K562 (cell line): ENCODE measurements around the gene SMIM17. TPM values are rescaled to one million over a fixed set of nuclear protein-coding genes. Genes with fewer than 3 reads are reported as not detected.
A peak's percentile ranks its signal among the peaks of the same experiment; 100 is the strongest.

Source experiments
- ATAC-seq: fragments of 200-7000 bp; cut with Tn5 transposase; 3 replicates; pipeline ENCODE4 v1.9.1; 2020; ENCODE audit warnings: moderate library complexity
- BruUV-seq: library from RNA; stranded (reverse); fragments of 400-500 nt; replicated peaks from 2 replicates; lab custom pipeline; 2021; lab: Mats Ljungman, UMichigan
- CTCF ChIA-PET: fragments of 300-600 bp; formaldehyde crosslinking; extraction: SDS; loops from one replicate; lab custom pipeline; 2021; ENCODE audit warnings: low intra/inter-chr PET ratio; lab: Yijun Ruan, JAX
- POLR2A ChIA-PET: fragments of 300-600, 350-650 bp; sonication (Branson Sonifier 250); formaldehyde crosslinking; extraction: SDS; loops from one replicate; lab custom pipeline; 2021; ENCODE audit warnings: antibody characterized with exemption, inconsistent platforms; lab: Yijun Ruan, JAX
- DNase-seq, 4 experiments: peaks; one replicate each; pipeline versions ENCODE4 v3.0.0 to v3.0.0-alpha.2; 2011 to 2018; ENCODE audit warnings: low spot score in 3 of 4, mixed read lengths in 3 of 4; ENCODE audit errors: extremely low read depth in 1 of 4
- FAIRE-seq: peaks from 2 replicates; lab custom pipeline; 2011; peaks lifted over from hg19 to GRCh38; lab: Jason Lieb, UNC
- H2AFZ ChIP-seq: 2 replicates; pipeline ENCODE4 v1.6.0; 2011; ENCODE audit warnings: low read depth, low read length, control low read depth, inconsistent platforms
- H3K27ac ChIP-seq: fragments of 200-600 bp; 3 replicates; pipeline ENCODE4 v1.8.0; 2011; ENCODE audit warnings: low read depth, mild to moderate bottlenecking, control low read depth, inconsistent platforms, low read length, moderate library complexity, mixed read lengths; ENCODE audit errors: extremely low read depth
- H3K27me3 ChIP-seq, 2 experiments: fragments of 300-600 bp in 1 of 2; 2 replicates in 1 of 2; 3 replicates in 1 of 2; pipeline versions ENCODE4 v1.6.0 to v1.8.0; 2011; ENCODE audit warnings: inconsistent platforms in 2 of 2, low read length in 2 of 2, mild to moderate bottlenecking in 1 of 2, mixed read lengths in 1 of 2, moderate library complexity in 1 of 2; ENCODE audit not compliant: control insufficient read depth in 2 of 2, insufficient read depth in 2 of 2
- H3K36me3 ChIP-seq: fragments of 300-600 bp; 3 replicates; pipeline ENCODE4 v1.8.0; 2011; ENCODE audit warnings: mild to moderate bottlenecking, low read length, inconsistent platforms; ENCODE audit not compliant: control insufficient read depth, insufficient read depth
- H3K4me1 ChIP-seq, 2 experiments: fragments of 200-600 bp in 1 of 2; replicated peaks in 1 of 2; 2 replicates in 1 of 2; 3 replicates in 1 of 2; pipeline versions ENCODE4 v1.5.1 to v1.8.0; 2011; ENCODE audit warnings: inconsistent platforms in 2 of 2, low read length in 2 of 2, mild to moderate bottlenecking in 1 of 2, mixed read lengths in 1 of 2, moderate library complexity in 1 of 2; ENCODE audit not compliant: control insufficient read depth in 2 of 2, insufficient read depth in 2 of 2
- H3K4me2 ChIP-seq: 2 replicates; pipeline ENCODE4 v1.6.1; 2011; ENCODE audit warnings: low read length, control low read depth, inconsistent platforms, mixed read lengths; ENCODE audit not compliant: insufficient read depth
- H3K4me3 ChIP-seq: fragments of 200-600 bp; sonication (generic), shearing (Covaris generic); 2 replicates; pipeline ENCODE4 v1.5.1; 2016; ENCODE audit warnings: control low read depth, inconsistent platforms
- H3K79me2 ChIP-seq: fragments of 200-600 bp; 3 replicates; pipeline ENCODE4 v1.8.0; 2011; ENCODE audit warnings: low read length, inconsistent platforms; ENCODE audit not compliant: control insufficient read depth, insufficient read depth
- H3K9ac ChIP-seq, 2 experiments: 2 replicates each; pipeline versions ENCODE4 v1.6.0 to v1.6.1; 2011; ENCODE audit warnings: low read depth in 2 of 2, low read length in 2 of 2, control low read depth in 1 of 2, inconsistent platforms in 1 of 2, mild to moderate bottlenecking in 1 of 2, mixed read lengths in 1 of 2; ENCODE audit not compliant: insufficient read depth in 1 of 2
- H3K9me1 ChIP-seq: one replicate; pipeline ENCODE4 v1.6.0; 2011; ENCODE audit warnings: inconsistent platforms, mild to moderate bottlenecking, low read length, moderate library complexity; ENCODE audit not compliant: control insufficient read depth, insufficient read depth
- H3K9me3 ChIP-seq: replicated peaks from 2 replicates; pipeline ENCODE4 v1.5.1; 2011; ENCODE audit warnings: low read depth, low read length, inconsistent platforms; ENCODE audit not compliant: control insufficient read depth, insufficient read depth
- H4K20me1 ChIP-seq: replicated peaks from 2 replicates; pipeline ENCODE4 v1.6.1; 2011; ENCODE audit warnings: low read length, inconsistent platforms, mixed read lengths; ENCODE audit not compliant: control insufficient read depth, insufficient read depth
- EHMT2 ChIP-seq: fragments of 450-650 bp; IDR thresholded peaks from 2 replicates; pipeline ENCODE4 v1.6.1; 2018; ENCODE audit warnings: antibody characterized with exemption
- LEF1 ChIP-seq: fragments of 450-650 bp; IDR thresholded peaks from 2 replicates; pipeline ENCODE4 v1.6.1; 2016; ENCODE audit warnings: mild to moderate bottlenecking
- NFXL1 ChIP-seq: fragments of 450-650 bp; formaldehyde crosslinking; IDR thresholded peaks from 2 replicates; pipeline ENCODE4 v1.4.0; 2021; ENCODE audit warnings: mild to moderate bottlenecking
- NR2F6 ChIP-seq: fragments of 450-650 bp; formaldehyde crosslinking; IDR thresholded peaks from 2 replicates; pipeline ENCODE4 v1.4.0; 2020; ENCODE audit warnings: mild to moderate bottlenecking
- POLR2G ChIP-seq: fragments of 200-400 bp; formaldehyde crosslinking; IDR thresholded peaks from 2 replicates; pipeline ENCODE4 v1.6.1; 2017; ENCODE audit warnings: low read depth, mild to moderate bottlenecking, antibody characterized with exemption, low read length, moderate library complexity
- RBBP5 ChIP-seq: fragments of 200-600 bp; sonication (generic); IDR thresholded peaks from 2 replicates; pipeline ENCODE4 v1.6.1; 2012; ENCODE audit warnings: borderline replicate concordance, mild to moderate bottlenecking, low read length, control low read depth, inconsistent platforms; ENCODE audit not compliant: insufficient read depth, poor library complexity, severe bottlenecking
- RFX1 ChIP-seq: fragments of 450-650 bp; IDR thresholded peaks from 2 replicates; pipeline ENCODE4 v1.6.1; 2016; ENCODE audit warnings: mild to moderate bottlenecking, moderate library complexity
- SMARCA5 ChIP-seq: fragments of 450-650 bp; IDR thresholded peaks from 2 replicates; pipeline ENCODE4 v1.6.1; 2016
- ZBTB49 ChIP-seq: sonication (generic); formaldehyde crosslinking; IDR thresholded peaks from 2 replicates; pipeline ENCODE4 v1.8.0; 2022; ENCODE audit warnings: missing genetic modification reagents, mild to moderate bottlenecking, borderline replicate concordance
- ZNF408 ChIP-seq: fragments of 250-450 bp; sonication (Bioruptor Pico); IDR thresholded peaks from 2 replicates; pipeline ENCODE4 v1.4.0; 2020; ENCODE audit warnings: low read depth, mild to moderate bottlenecking, moderate library complexity
- ZNF668 ChIP-seq: fragments of 250-450 bp; sonication (Bioruptor Pico); IDR thresholded peaks from 2 replicates; pipeline ENCODE4 v1.8.0; 2022; ENCODE audit warnings: mild to moderate bottlenecking, inconsistent platforms
- WGBS: fragments of 100-300 bp; shearing (Covaris generic); methylation state at CpG from one replicate; pipeline ENCODE4 v1.1.6; 2016; ENCODE audit warnings: low coverage, mixed read lengths; ENCODE audit not compliant: insufficient coverage; ENCODE audit errors: missing lambda C conversion rate; 5-methylcytosine and 5-hydroxymethylcytosine counted together
- in situ Hi-C: fragments of 300-500 bp; cut with MboI; formaldehyde crosslinking; loops from 4 replicates; pipeline ENCODE4 v1.15.0; 2018; ENCODE audit warnings: inconsistent platforms, mixed read lengths
- intact Hi-C: fragments of 100-400 bp; cut with micrococcal nuclease; formaldehyde crosslinking; loops from 2 replicates; pipeline ENCODE4 v1.14.2; 2022
- polyA plus RNA-seq, 8 experiments: library from polyadenylated mRNA; depleted of rRNA in 4 of 8; stranded (reverse) in 5 of 8; unstranded in 3 of 8; fragments of >200 nt; fragmentation: Nextera tagmentation in 2 of 8; fragmentation: Illumina TruSeq in 1 of 8; extraction: Ambion mirVana in 2 of 8; extraction: Trizol in 1 of 8; gene quantifications; 2 replicates each; pipeline versions ENCODE4 v1.2.1 to v1.2.3, GENCODE V29; 2011 to 2014; ENCODE audit warnings: inconsistent platforms in 1 of 8, missing spikeins in 1 of 8
- total RNA-seq, 7 experiments: library from RNA; depleted of rRNA in 6 of 7; stranded (reverse); fragments of >200 nt in 6 of 7; fragmentation: Illumina TruSeq in 2 of 7; extraction: Trizol in 2 of 7; gene quantifications; 2 replicates each; pipeline versions ENCODE4 v1.2.1 to v1.2.3, GENCODE V29; 2011 to 2021; ENCODE audit warnings: low replicate concordance in 1 of 7
- TF ChIP-seq, protein P1 (sequence below): fragments of 450-650 bp; IDR thresholded peaks from 2 replicates; pipeline ENCODE4 v1.6.1; 2018; ENCODE audit not compliant: partially characterized antibody

SMIM17 gene
- total and polyA plus RNA-seq, 9 of the 15 experiments (the other 6 are each of a cell fraction or from before 2014, with no cell fraction given), result not detected

DNA sequence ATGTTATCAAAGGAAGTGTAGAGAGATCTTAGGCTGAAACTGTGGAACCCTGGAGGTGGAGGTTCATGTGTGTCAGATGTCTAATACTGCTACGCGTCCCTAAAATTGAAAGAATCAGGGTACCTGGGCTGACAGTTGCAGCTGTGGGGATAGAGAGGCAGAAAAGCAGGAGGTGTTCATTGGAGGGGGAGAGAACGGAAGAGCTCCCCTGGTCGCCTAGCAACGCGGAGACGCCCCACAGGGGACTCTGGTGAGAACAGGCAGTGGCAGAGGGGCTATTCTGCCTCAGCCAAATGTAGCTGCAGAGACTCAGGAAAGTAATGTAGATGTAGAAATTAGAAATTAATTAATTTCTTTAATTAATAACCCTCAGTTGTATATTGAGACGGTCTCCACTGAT lies 38.7 kb downstream of the SMIM17 start:
- FAIRE-seq (no peak), ATAC-seq (no peak), DNase-seq (no peak)
- Histone ChIP-seq H3K27me3 (no peaks in the 10 kb centered on the region), H3K4me2 (no peak overlapping the region), H3K9me1 (no peaks in the 10 kb centered on the region), H3K4me3 (no peak overlapping the region), H3K9me3 (no peaks in the 10 kb centered on the region), H3K9ac (no peak overlapping the region), H2AFZ (no peak overlapping the region), H3K4me1 (no peaks in the 10 kb centered on the region), H3K27ac (no peak overlapping the region), H3K79me2 (no peaks in the 10 kb centered on the region), H4K20me1 (no peaks in the 10 kb centered on the region), H3K36me3 (no peaks in the 10 kb centered on the region)
- POLR2A ChIA-PET, result no interaction called here
- BruUV-seq, result no TSS peak
- CTCF ChIA-PET, result no interaction called here
- 0 out of 2 replicates have a peak, but pooled peaks have one; percentile 18 for TF ChIP-seq RFX1
- TF ChIP-seq EHMT2, result no peak
- 4% methylated on average over 3 of the region's 8 CpGs for WGBS
- intact Hi-C loops, result no loop called here
- in situ Hi-C loops, result no loop called here

DNA sequence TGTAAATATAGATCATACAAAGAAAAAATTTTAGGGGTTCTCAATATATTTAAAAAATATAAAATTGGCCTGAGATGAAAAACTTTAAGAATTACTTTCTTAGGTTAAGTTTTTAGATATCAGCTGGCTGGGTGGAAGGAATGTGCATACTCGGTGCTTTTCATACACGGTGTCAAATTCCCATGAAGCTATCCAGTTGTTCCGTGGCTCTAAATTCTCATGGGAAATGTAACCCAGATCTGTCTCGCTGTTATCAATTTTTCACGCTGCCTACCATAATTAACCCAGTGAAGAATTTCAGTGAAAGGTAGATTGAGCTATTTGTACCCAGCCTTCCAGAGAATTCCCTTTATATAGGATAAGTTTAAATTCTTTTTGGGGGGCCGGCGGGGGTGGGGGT lies 40.2 kb downstream of the SMIM17 start:
- intact Hi-C loops, result no loop called here
- no peaks in the 10 kb centered on the region for H3K79me2 ChIP-seq
- no peak for TF ChIP-seq POLR2G
- TF ChIP-seq ZNF408 (CRISPR knock-in tag), result no peak
- TF ChIP-seq NFXL1 (CRISPR knock-in tag), result no peak
- TF ChIP-seq RBBP5, result no peak
- no peak for TF ChIP-seq ZNF668
- TF ChIP-seq SMARCA5, result no peak
- TF ChIP-seq LEF1, result no peak
- no peak for TF ChIP-seq ZBTB49 (CRISPR knock-in tag)
- TF ChIP-seq, protein P1, sequence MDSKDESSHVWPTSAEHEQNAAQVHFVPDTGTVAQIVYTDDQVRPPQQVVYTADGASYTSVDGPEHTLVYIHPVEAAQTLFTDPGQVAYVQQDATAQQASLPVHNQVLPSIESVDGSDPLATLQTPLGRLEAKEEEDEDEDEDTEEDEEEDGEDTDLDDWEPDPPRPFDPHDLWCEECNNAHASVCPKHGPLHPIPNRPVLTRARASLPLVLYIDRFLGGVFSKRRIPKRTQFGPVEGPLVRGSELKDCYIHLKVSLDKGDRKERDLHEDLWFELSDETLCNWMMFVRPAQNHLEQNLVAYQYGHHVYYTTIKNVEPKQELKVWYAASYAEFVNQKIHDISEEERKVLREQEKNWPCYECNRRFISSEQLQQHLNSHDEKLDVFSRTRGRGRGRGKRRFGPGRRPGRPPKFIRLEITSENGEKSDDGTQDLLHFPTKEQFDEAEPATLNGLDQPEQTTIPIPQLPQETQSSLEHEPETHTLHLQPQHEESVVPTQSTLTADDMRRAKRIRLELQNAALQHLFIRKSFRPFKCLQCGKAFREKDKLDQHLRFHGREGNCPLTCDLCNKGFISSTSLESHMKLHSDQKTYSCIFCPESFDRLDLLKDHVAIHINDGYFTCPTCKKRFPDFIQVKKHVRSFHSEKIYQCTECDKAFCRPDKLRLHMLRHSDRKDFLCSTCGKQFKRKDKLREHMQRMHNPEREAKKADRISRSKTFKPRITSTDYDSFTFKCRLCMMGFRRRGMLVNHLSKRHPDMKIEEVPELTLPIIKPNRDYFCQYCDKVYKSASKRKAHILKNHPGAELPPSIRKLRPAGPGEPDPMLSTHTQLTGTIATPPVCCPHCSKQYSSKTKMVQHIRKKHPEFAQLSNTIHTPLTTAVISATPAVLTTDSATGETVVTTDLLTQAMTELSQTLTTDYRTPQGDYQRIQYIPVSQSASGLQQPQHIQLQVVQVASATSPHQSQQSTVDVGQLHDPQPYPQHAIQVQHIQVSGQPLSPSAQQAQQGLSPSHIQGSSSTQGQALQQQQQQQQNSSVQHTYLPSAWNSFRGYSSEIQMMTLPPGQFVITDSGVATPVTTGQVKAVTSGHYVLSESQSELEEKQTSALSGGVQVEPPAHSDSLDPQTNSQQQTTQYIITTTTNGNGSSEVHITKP, result no peak
- TF ChIP-seq NR2F6 (CRISPR knock-in tag), result no peak

More for the DNA sequence above, 40.2 kb downstream of the SMIM17 start:
- POLR2A ChIA-PET, result no interaction called here
- Histone ChIP-seq H3K27ac (no peak overlapping the region), H3K4me1 (no peaks in the 10 kb centered on the region), H3K4me2 (no peak overlapping the region), H3K9me3 (no peaks in the 10 kb centered on the region), H3K4me3 (no peak overlapping the region), H4K20me1 (no peaks in the 10 kb centered on the region), H3K27me3 (no peaks in the 10 kb centered on the region), H2AFZ (no peak overlapping the region), H3K9ac (no peak overlapping the region), H3K36me3 (no peaks in the 10 kb centered on the region), H3K9me1 (no peaks in the 10 kb centered on the region)
- DNase-seq, result no peak
- no peak for ATAC-seq
- BruUV-seq, result no TSS peak
- WGBS, result under 1% methylated on average over 7 of the region's 7 CpGs
- in situ Hi-C loops, result no loop called here
- FAIRE-seq, result no peak
- CTCF ChIA-PET, result no interaction called here
